ENCODE measurements around the gene GRIK4.

GRIK4 gene

GRCh38 chr11:120898568-120898967, 387.0 kb downstream of the GRIK4 start:
- DNase-seq = no peak

GRCh38 chr11:120899720-120900119, 388.2 kb downstream of the GRIK4 start:
- no peak for DNase-seq

GRCh38 chr11:120900643-120901042, 389.1 kb downstream of the GRIK4 start:
- no peak for DNase-seq

GRCh38 chr11:120903686-120904085, 392.1 kb downstream of the GRIK4 start:
- no peak for DNase-seq

- DNase-seq = no peak
Measured at GRCh38 chr11:120904116-120904515, 392.6 kb downstream of the GRIK4 start.

- DNase-seq = peak; percentile 14
Measured at GRCh38 chr11:120906766-120907165, 395.2 kb downstream of the GRIK4 start.

GRCh38 chr11:120907971-120908370, 396.4 kb downstream of the GRIK4 start:
- no peak for DNase-seq

- DNase-seq = no peak
Measured at GRCh38 chr11:120908461-120909181, 397.1 kb downstream of the GRIK4 start.

GRCh38 chr11:120909676-120910416, 398.3 kb downstream of the GRIK4 start:
- no peak for DNase-seq

GRCh38 chr11:120911943-120912342, 400.4 kb downstream of the GRIK4 start:
- no peak for DNase-seq

GRCh38 chr11:120912504-120912903, 401.0 kb downstream of the GRIK4 start:
- peak; percentile 23 for DNase-seq

GRCh38 chr11:120912915-120913314, 401.4 kb downstream of the GRIK4 start:
- no peak for DNase-seq

GRCh38 chr11:120914021-120914420, 402.5 kb downstream of the GRIK4 start:
- DNase-seq = no peak

- no peak for DNase-seq
Measured at GRCh38 chr11:120914601-120915000, 403.1 kb downstream of the GRIK4 start.

GRCh38 chr11:120917559-120918239, 406.2 kb downstream of the GRIK4 start:
- DNase-seq = no peak

- no peak for DNase-seq
Measured at GRCh38 chr11:120918257-120918656, 406.7 kb downstream of the GRIK4 start.

GRCh38 chr11:120919045-120919444, 407.5 kb downstream of the GRIK4 start:
- DNase-seq = no peak

- DNase-seq = no peak
Measured at GRCh38 chr11:120919566-120919965, 408.0 kb downstream of the GRIK4 start.

GRCh38 chr11:120923866-120924508, 412.4 kb downstream of the GRIK4 start:
- peak; percentile 25 for DNase-seq

- DNase-seq = no peak
Measured at GRCh38 chr11:120925944-120926343, 414.4 kb downstream of the GRIK4 start.

- no peak for DNase-seq
Measured at GRCh38 chr11:120928627-120929026, 417.1 kb downstream of the GRIK4 start.

- no peak for DNase-seq
Measured at GRCh38 chr11:120929090-120929489, 417.5 kb downstream of the GRIK4 start.

- DNase-seq = peak; percentile 26
Measured at GRCh38 chr11:120929664-120930154, 418.2 kb downstream of the GRIK4 start.

Measured in NCI-H1694 treated with DMSO at 0.1 percent for 48 hours (cell line).